MM.1S (cell line): ENCODE data around the gene PNPLA2.

Source experiments
- CTCF ChIP-seq: fragments of 300-600 bp; sonication (generic); IDR thresholded peaks from 2 replicates; pipeline ENCODE4 v1.5.1; 2016; ENCODE audit warnings: antibody characterized with exemption, low read length, mixed read lengths
- EZH2 ChIP-seq: fragments of 300-600 bp; sonication (generic); optimal IDR thresholded peaks from 2 replicates; pipeline ENCODE3; 2017; ENCODE audit warnings: low read depth, mild to moderate bottlenecking, antibody characterized with exemption, low read length, mixed read lengths
- EZH2phosphoT487 ChIP-seq: fragments of 300-600 bp; sonication (generic); IDR thresholded peaks from 2 replicates; pipeline ENCODE4 v1.6.1; 2018; ENCODE audit warnings: antibody characterized with exemption, low read length

- TF ChIP-seq CTCF (no peak), EZH2 (no peak), EZH2phosphoT487 (no peak)
Observed at GRCh38 chr11:862081-862661, 43.5 kb downstream of the PNPLA2 start.
